HepG2 (cell line): ENCODE measurements around the gene PEAK1. TPM values are rescaled to one million over a fixed set of nuclear protein-coding genes. Genes with fewer than 3 reads are reported as not detected.

Source experiments
- ATAC-seq: fragments of 200-7000 bp; cut with Tn5 transposase; 3 replicates; pipeline ENCODE4 v1.9.1; 2020; ENCODE audit warnings: mild to moderate bottlenecking, moderate library complexity
- BruUV-seq: library from RNA; stranded (reverse); fragments of 400-500 nt; replicated peaks from 2 replicates; lab custom pipeline; 2021; lab: Mats Ljungman, UMichigan
- CTCF ChIA-PET: fragments of 300-600 bp; formaldehyde crosslinking; extraction: SDS; loops from one replicate; lab custom pipeline; 2021; ENCODE audit warnings: low total read pairs, inconsistent platforms, low intra/inter-chr PET ratio; lab: Yijun Ruan, JAX
- POLR2A ChIA-PET: fragments of 350-600 bp; sonication (Branson Sonifier 250); formaldehyde crosslinking; loops from one replicate; lab custom pipeline; 2020; ENCODE audit warnings: antibody characterized with exemption, inconsistent platforms; lab: Yijun Ruan, JAX
- DNase-seq: peaks from one replicate; pipeline ENCODE4 v3.0.0-alpha.2; 2015; ENCODE audit warnings: low spot score
- FAIRE-seq: peaks from 3 replicates; lab custom pipeline; 2011; peaks lifted over from hg19 to GRCh38; lab: Jason Lieb, UNC
- H2AFZ ChIP-seq: one replicate; pipeline ENCODE4 v1.6.1; 2011; ENCODE audit warnings: low read length, inconsistent platforms
- H3K27ac ChIP-seq: fragments of 300-600 bp; 3 replicates; pipeline ENCODE4 v1.8.0; 2011; ENCODE audit warnings: mixed run types, mild to moderate bottlenecking, mixed read lengths, low read length, inconsistent platforms; ENCODE audit not compliant: insufficient read depth; ENCODE audit errors: extremely low read length
- H3K27me3 ChIP-seq, 2 experiments: fragments of 200-600 bp in 1 of 2; 2 replicates in 1 of 2; 3 replicates in 1 of 2; pipeline versions ENCODE4 v1.6.0 to v1.8.0; 2011; ENCODE audit warnings: low read length in 2 of 2, mild to moderate bottlenecking in 2 of 2, moderate library complexity in 2 of 2, inconsistent platforms in 1 of 2; ENCODE audit not compliant: insufficient read depth in 2 of 2, control insufficient read depth in 1 of 2
- H3K36me3 ChIP-seq, 2 experiments: fragments of 200-600 bp in 1 of 2; replicated peaks in 1 of 2; 2 replicates in 1 of 2; 3 replicates in 1 of 2; pipeline versions ENCODE4 v1.5.1 to v1.8.0; 2011; ENCODE audit warnings: low read length in 2 of 2, inconsistent platforms in 1 of 2; ENCODE audit not compliant: insufficient read depth in 2 of 2, control insufficient read depth in 1 of 2
- H3K4me1 ChIP-seq: 2 replicates; pipeline ENCODE4 v1.5.1; 2012; ENCODE audit warnings: low read length, inconsistent platforms; ENCODE audit not compliant: insufficient read depth
- H3K4me2 ChIP-seq: 2 replicates; pipeline ENCODE4 v1.6.0; 2011; ENCODE audit warnings: low read depth, low read length, inconsistent platforms
- H3K4me3 ChIP-seq, 3 experiments: fragments of 200-600 bp in 1 of 3; sonication (generic), shearing (Covaris generic) in 1 of 3; replicated peaks in 1 of 3; 2 replicates each; pipeline ENCODE4 v1.5.1; 2011 to 2016; ENCODE audit warnings: low read length in 3 of 3, inconsistent platforms in 2 of 3, low read depth in 2 of 3, mild to moderate bottlenecking in 2 of 3, control low read depth in 1 of 3, mixed read lengths in 1 of 3; ENCODE audit not compliant: insufficient read depth in 1 of 3
- H3K79me2 ChIP-seq: one replicate; pipeline ENCODE4 v1.6.1; 2011; ENCODE audit warnings: low read length, inconsistent platforms; ENCODE audit not compliant: insufficient read depth
- H3K9ac ChIP-seq: 2 replicates; pipeline ENCODE4 v1.6.0; 2011; ENCODE audit warnings: mild to moderate bottlenecking, low read depth, low read length, inconsistent platforms; ENCODE audit not compliant: insufficient read depth
- H3K9me3 ChIP-seq: 2 replicates; pipeline ENCODE4 v1.5.1; 2012; ENCODE audit warnings: mild to moderate bottlenecking, low read length
- H4K20me1 ChIP-seq: 2 replicates; pipeline ENCODE4 v1.6.0; 2011; ENCODE audit warnings: inconsistent platforms, mild to moderate bottlenecking, low read length, moderate library complexity; ENCODE audit not compliant: insufficient read depth
- ZKSCAN8 ChIP-seq: IDR thresholded peaks from 2 replicates; pipeline ENCODE4 v1.6.1; 2016; ENCODE audit warnings: borderline replicate concordance, missing genetic modification reagents, missing compliant biosample characterization
- ZNF256 ChIP-seq: sonication (generic); formaldehyde crosslinking; conservative IDR thresholded peaks from 2 replicates; pipeline ENCODE4 v1.4.0; 2020; ENCODE audit warnings: missing genetic modification reagents
- ZNF598 ChIP-seq: sonication (generic); formaldehyde crosslinking; IDR thresholded peaks from 2 replicates; pipeline ENCODE4 v1.5.1; 2020; ENCODE audit warnings: mild to moderate bottlenecking, missing genetic modification reagents, borderline replicate concordance
- ZNF703 ChIP-seq: sonication (generic); formaldehyde crosslinking; IDR thresholded peaks from 2 replicates; pipeline ENCODE4 v1.5.1; 2020; ENCODE audit warnings: missing genetic modification reagents, mild to moderate bottlenecking, moderate library complexity, borderline replicate concordance
- ZNF883 ChIP-seq: sonication (generic); formaldehyde crosslinking; IDR thresholded peaks from 2 replicates; pipeline ENCODE4 v1.5.1; 2020; ENCODE audit warnings: mild to moderate bottlenecking, missing genetic modification reagents; ENCODE audit errors: not compliant biosample characterization
- ZSCAN30 ChIP-seq: sonication (generic); formaldehyde crosslinking; IDR thresholded peaks from 2 replicates; pipeline ENCODE4 v1.5.0; 2020; ENCODE audit warnings: mild to moderate bottlenecking, missing genetic modification reagents
- WGBS: methylation state at CpG from one replicate; pipeline ENCODE4 v1.1.6; 2017; ENCODE audit warnings: low lambda C conversion rate; 5-methylcytosine and 5-hydroxymethylcytosine counted together
- in situ Hi-C: cut with HindIII; loops from 2 replicates; pipeline ENCODE4 v1.10.0; 2017; ENCODE audit warnings: low pct_unique_long_range_greater_than_20kb; ENCODE audit not compliant: extremely low pct_ligation_motif_present
- intact Hi-C: fragments of 100-400 bp; cut with micrococcal nuclease; formaldehyde crosslinking; loops from one replicate; pipeline ENCODE4 v1.10.0; 2022; ENCODE audit not compliant: unreplicated experiment
- polyA plus RNA-seq, 8 experiments: library from polyadenylated mRNA; depleted of rRNA in 3 of 8; stranded (reverse) in 7 of 8; unstranded in 1 of 8; fragments of >200 nt; fragmentation: Illumina TruSeq in 4 of 8; extraction: Trizol in 4 of 8; gene quantifications; 2 replicates each; pipeline versions ENCODE4 v1.2.1 to v1.2.3, GENCODE V29; 2011 to 2016; ENCODE audit warnings: low read depth in 4 of 8, missing spikeins in 1 of 8, mixed read lengths in 1 of 8; ENCODE audit not compliant: insufficient read depth in 1 of 8
- total RNA-seq, 5 experiments: library from RNA; depleted of rRNA; stranded (reverse); fragments of >200 nt; fragmentation: Illumina TruSeq; extraction: Trizol; gene quantifications; 2 replicates each; pipeline ENCODE4 v1.2.3, GENCODE V29; 2016; ENCODE audit warnings: low read depth in 1 of 5
- TF ChIP-seq, protein P1 (sequence below): sonication (generic); formaldehyde crosslinking; IDR thresholded peaks from 2 replicates; pipeline ENCODE4 v1.5.1; 2020; ENCODE audit warnings: mild to moderate bottlenecking, missing genetic modification reagents, borderline replicate concordance
- TF ChIP-seq, protein P2 (sequence below): sonication (generic); formaldehyde crosslinking; IDR thresholded peaks from 2 replicates; pipeline ENCODE4 v1.4.0; 2020; ENCODE audit warnings: missing genetic modification reagents
- TF ChIP-seq, protein P3 (sequence below): sonication (generic); formaldehyde crosslinking; IDR thresholded peaks from 2 replicates; pipeline ENCODE4 v1.8.0; 2022; ENCODE audit warnings: missing genetic modification reagents, mild to moderate bottlenecking, moderate library complexity, borderline replicate concordance

The PEAK1 gene
- total and polyA plus RNA-seq, 2 of the 13 experiments (the other 11 are each of a cell fraction or from before 2014, with no cell fraction given): 6.0 to 6.6 TPM

DNA sequence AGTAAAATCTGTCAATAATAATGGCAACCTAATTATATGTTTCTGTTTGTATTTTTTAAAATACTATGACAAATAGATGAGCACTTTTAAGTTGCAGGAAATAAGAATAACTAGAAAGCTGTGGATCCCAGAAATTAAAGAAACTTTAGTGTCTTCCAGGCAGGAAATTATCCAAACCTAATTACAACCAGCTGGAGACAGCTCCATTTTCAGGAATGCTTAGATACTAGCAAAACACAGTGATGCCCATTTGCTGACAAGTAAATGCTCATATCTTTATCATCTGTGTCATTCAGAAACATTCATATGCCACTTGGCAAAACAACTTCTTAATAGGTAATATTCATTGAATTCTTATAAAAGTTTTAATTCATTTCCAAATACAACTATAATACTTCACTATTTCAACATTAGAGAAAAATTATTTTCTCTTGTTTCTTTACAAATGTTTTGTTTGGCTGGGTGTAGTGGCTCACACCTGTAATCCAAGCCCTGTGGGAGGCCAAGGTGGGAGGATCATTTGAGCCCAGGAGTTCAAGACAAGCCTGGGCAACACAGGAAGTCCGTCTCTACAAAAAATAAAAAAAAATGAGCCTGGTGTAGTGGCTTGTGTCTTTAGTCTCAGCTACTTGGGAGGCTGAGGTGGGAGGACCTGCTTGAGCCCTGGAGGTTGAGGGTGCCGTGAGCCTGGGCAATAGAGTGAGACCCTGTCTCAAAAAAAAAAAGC lies 179.9 kb downstream of the PEAK1 start:
- FAIRE-seq (no peak), ATAC-seq (no peak)
- CTCF ChIA-PET: no interaction called here

DNA sequence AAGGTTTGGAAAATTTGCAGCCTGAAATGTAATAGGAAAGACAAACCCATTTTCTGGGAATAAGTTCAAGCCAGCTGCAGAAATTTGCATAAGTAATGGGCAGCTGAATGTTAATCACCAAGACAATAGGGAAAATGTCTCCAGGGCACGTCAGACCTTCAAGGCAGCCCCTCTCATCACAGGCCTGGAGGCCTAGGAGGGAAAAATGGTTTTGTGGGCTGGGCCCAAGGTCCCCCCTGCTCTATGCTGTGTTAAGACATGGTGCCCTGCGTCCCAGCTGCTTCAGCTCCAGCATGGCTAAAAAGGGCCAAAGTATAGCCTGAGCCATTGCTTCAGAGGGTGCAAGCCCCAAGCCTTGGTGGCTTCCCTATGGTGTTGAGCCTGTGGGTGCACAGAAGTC lies 184.3 kb downstream of the PEAK1 start:
- Histone ChIP-seq H3K4me3 (no peak overlapping the region), H3K36me3 (peaks cover 4 to 10% of the 10 kb centered on the region in 2 experiments; a peak in 3 of 5 replicates), H4K20me1 (no peaks in the 10 kb centered on the region), H3K79me2 (no peaks in the 10 kb centered on the region), H3K27ac (no peak overlapping the region), H3K4me2 (no peak overlapping the region), H2AFZ (no peak overlapping the region), H3K4me1 (no peaks in the 10 kb centered on the region), H3K9me3 (peaks cover 14% of the 10 kb centered on the region), H3K27me3 (no peaks in the 10 kb centered on the region), H3K9ac (no peak overlapping the region)
- POLR2A ChIA-PET: no interaction called here
- BruUV-seq: no TSS peak
- FAIRE-seq (no peak), DNase-seq (no peak), ATAC-seq (no peak)
- CTCF ChIA-PET: no interaction called here
- intact Hi-C loops: no loop called here
- in situ Hi-C loops: no loop called here
- WGBS: 100% methylated on average over 2 of the region's 2 CpGs
- TF ChIP-seq, protein P1, sequence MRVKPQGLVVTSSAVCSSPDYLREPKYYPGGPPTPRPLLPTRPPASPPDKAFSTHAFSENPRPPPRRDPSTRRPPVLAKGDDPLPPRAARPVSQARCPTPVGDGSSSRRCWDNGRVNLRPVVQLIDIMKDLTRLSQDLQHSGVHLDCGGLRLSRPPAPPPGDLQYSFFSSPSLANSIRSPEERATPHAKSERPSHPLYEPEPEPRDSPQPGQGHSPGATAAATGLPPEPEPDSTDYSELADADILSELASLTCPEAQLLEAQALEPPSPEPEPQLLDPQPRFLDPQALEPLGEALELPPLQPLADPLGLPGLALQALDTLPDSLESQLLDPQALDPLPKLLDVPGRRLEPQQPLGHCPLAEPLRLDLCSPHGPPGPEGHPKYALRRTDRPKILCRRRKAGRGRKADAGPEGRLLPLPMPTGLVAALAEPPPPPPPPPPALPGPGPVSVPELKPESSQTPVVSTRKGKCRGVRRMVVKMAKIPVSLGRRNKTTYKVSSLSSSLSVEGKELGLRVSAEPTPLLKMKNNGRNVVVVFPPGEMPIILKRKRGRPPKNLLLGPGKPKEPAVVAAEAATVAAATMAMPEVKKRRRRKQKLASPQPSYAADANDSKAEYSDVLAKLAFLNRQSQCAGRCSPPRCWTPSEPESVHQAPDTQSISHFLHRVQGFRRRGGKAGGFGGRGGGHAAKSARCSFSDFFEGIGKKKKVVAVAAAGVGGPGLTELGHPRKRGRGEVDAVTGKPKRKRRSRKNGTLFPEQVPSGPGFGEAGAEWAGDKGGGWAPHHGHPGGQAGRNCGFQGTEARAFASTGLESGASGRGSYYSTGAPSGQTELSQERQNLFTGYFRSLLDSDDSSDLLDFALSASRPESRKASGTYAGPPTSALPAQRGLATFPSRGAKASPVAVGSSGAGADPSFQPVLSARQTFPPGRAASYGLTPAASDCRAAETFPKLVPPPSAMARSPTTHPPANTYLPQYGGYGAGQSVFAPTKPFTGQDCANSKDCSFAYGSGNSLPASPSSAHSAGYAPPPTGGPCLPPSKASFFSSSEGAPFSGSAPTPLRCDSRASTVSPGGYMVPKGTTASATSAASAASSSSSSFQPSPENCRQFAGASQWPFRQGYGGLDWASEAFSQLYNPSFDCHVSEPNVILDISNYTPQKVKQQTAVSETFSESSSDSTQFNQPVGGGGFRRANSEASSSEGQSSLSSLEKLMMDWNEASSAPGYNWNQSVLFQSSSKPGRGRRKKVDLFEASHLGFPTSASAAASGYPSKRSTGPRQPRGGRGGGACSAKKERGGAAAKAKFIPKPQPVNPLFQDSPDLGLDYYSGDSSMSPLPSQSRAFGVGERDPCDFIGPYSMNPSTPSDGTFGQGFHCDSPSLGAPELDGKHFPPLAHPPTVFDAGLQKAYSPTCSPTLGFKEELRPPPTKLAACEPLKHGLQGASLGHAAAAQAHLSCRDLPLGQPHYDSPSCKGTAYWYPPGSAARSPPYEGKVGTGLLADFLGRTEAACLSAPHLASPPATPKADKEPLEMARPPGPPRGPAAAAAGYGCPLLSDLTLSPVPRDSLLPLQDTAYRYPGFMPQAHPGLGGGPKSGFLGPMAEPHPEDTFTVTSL: no peak
- TF ChIP-seq, protein P2, sequence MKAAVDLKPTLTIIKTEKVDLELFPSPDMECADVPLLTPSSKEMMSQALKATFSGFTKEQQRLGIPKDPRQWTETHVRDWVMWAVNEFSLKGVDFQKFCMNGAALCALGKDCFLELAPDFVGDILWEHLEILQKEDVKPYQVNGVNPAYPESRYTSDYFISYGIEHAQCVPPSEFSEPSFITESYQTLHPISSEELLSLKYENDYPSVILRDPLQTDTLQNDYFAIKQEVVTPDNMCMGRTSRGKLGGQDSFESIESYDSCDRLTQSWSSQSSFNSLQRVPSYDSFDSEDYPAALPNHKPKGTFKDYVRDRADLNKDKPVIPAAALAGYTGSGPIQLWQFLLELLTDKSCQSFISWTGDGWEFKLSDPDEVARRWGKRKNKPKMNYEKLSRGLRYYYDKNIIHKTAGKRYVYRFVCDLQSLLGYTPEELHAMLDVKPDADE (CRISPR knock-in tag): no peak
- TF ChIP-seq, protein P3, sequence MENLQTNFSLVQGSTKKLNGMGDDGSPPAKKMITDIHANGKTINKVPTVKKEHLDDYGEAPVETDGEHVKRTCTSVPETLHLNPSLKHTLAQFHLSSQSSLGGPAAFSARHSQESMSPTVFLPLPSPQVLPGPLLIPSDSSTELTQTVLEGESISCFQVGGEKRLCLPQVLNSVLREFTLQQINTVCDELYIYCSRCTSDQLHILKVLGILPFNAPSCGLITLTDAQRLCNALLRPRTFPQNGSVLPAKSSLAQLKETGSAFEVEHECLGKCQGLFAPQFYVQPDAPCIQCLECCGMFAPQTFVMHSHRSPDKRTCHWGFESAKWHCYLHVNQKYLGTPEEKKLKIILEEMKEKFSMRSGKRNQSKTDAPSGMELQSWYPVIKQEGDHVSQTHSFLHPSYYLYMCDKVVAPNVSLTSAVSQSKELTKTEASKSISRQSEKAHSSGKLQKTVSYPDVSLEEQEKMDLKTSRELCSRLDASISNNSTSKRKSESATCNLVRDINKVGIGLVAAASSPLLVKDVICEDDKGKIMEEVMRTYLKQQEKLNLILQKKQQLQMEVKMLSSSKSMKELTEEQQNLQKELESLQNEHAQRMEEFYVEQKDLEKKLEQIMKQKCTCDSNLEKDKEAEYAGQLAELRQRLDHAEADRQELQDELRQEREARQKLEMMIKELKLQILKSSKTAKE (CRISPR knock-in tag): no peak
- TF ChIP-seq ZSCAN30 (CRISPR knock-in tag) (no peak), ZNF256 (no peak), ZKSCAN8 (no peak)

More for the DNA sequence above, 179.9 kb downstream of the PEAK1 start:
- Histone ChIP-seq H3K27me3 (no peaks in the 10 kb centered on the region), H4K20me1 (no peaks in the 10 kb centered on the region), H3K79me2 (no peaks in the 10 kb centered on the region), H3K4me1 (no peaks in the 10 kb centered on the region), H3K9ac (no peak overlapping the region), H2AFZ (no peak overlapping the region), H3K36me3 (peaks cover 4 to 12% of the 10 kb centered on the region in 2 experiments; a peak in 3 of 5 replicates), H3K9me3 (peaks cover 14% of the 10 kb centered on the region), H3K4me3 (no peak overlapping the region), H3K27ac (no peak overlapping the region), H3K4me2 (no peak overlapping the region)
- in situ Hi-C loops: no loop called here
- 96% methylated on average over 2 of the region's 2 CpGs for WGBS
- no TSS peak for BruUV-seq
- POLR2A ChIA-PET: no interaction called here
- TF ChIP-seq ZNF703 (CRISPR knock-in tag): no peak
- TF ChIP-seq ZNF598 (CRISPR knock-in tag): no peak
- TF ChIP-seq ZNF883 (CRISPR knock-in tag): no peak
- intact Hi-C loops: no loop called here
- DNase-seq: no peak
